Keratinocyte (primary cell): Measurements from ENCODE around the gene CMC1. TPM values are rescaled to one million over a fixed set of nuclear protein-coding genes. Genes with fewer than 3 reads are reported as not detected.

Experiments used
- DNase-seq: peaks from one replicate; pipeline ENCODE4 v3.0.0-alpha.2; 2011; ENCODE audit warnings: low read depth, missing footprints, low spot score
- FAIRE-seq: peaks from 2 replicates; lab custom pipeline; 2011; peaks lifted over from hg19 to GRCh38; lab: Jason Lieb, UNC
- H2AFZ ChIP-seq: 2 replicates; pipeline ENCODE4 v1.6.0; 2012; ENCODE audit warnings: low read length, control low read depth, inconsistent platforms; ENCODE audit not compliant: control insufficient read depth
- H3K27ac ChIP-seq: 2 replicates; pipeline ENCODE4 v1.5.1; 2011; ENCODE audit warnings: low read length; ENCODE audit not compliant: control insufficient read depth, insufficient read depth
- H3K27me3 ChIP-seq: 3 replicates; pipeline ENCODE4 v1.6.0; 2011; ENCODE audit warnings: low read length; ENCODE audit not compliant: control insufficient read depth, insufficient read depth; ENCODE audit errors: extremely low read depth
- H3K36me3 ChIP-seq, 2 experiments: 2 replicates in 1 of 2; 3 replicates in 1 of 2; pipeline ENCODE4 v1.5.1; 2011; ENCODE audit warnings: low read length in 2 of 2, mild to moderate bottlenecking in 1 of 2; ENCODE audit not compliant: control insufficient read depth in 2 of 2, insufficient read depth in 2 of 2; ENCODE audit errors: extremely low read depth in 1 of 2
- H3K4me1 ChIP-seq: 3 replicates; pipeline ENCODE4 v1.5.1; 2011; ENCODE audit warnings: low read length; ENCODE audit not compliant: control insufficient read depth, insufficient read depth; ENCODE audit errors: extremely low read depth
- H3K4me2 ChIP-seq: 3 replicates; pipeline ENCODE4 v1.6.0; 2011; ENCODE audit warnings: low read depth, low read length; ENCODE audit not compliant: control insufficient read depth, insufficient read depth; ENCODE audit errors: extremely low read depth
- H3K4me3 ChIP-seq, 3 experiments: fragments of 200-600 bp in 1 of 3; sonication (generic) in 1 of 3; 2 replicates in 2 of 3; 3 replicates in 1 of 3; pipeline ENCODE4 v1.5.1; 2011 to 2016; ENCODE audit warnings: low read length in 3 of 3, mild to moderate bottlenecking in 3 of 3, control low read depth in 2 of 3, inconsistent platforms in 1 of 3, low read depth in 1 of 3, mixed read lengths in 1 of 3, mixed run types in 1 of 3, moderate library complexity in 1 of 3; ENCODE audit not compliant: control insufficient read depth in 2 of 3, insufficient read depth in 2 of 3; ENCODE audit errors: extremely low read depth in 1 of 3
- H3K79me2 ChIP-seq: 2 replicates; pipeline ENCODE4 v1.6.0; 2012; ENCODE audit warnings: low read length; ENCODE audit not compliant: control insufficient read depth, insufficient read depth
- H3K9ac ChIP-seq: 3 replicates; pipeline ENCODE4 v1.6.0; 2011; ENCODE audit warnings: low read length; ENCODE audit not compliant: control insufficient read depth, insufficient read depth; ENCODE audit errors: extremely low read depth
- H3K9me1 ChIP-seq: 3 replicates; pipeline ENCODE4 v1.6.0; 2011; ENCODE audit warnings: low read length; ENCODE audit not compliant: control insufficient read depth, insufficient read depth; ENCODE audit errors: extremely low read depth
- H3K9me3 ChIP-seq: 2 replicates; pipeline ENCODE4 v1.5.1; 2012; ENCODE audit warnings: low read depth, low read length; ENCODE audit not compliant: control insufficient read depth
- H4K20me1 ChIP-seq: 3 replicates; pipeline ENCODE4 v1.6.0; 2011; ENCODE audit warnings: low read length; ENCODE audit not compliant: control insufficient read depth, insufficient read depth; ENCODE audit errors: extremely low read depth
- EZH2 ChIP-seq: IDR thresholded peaks from one replicate; pipeline ENCODE4 v1.6.1; 2012; ENCODE audit warnings: inconsistent platforms, mild to moderate bottlenecking, low read length, moderate library complexity
- dilution Hi-C: fragments of 300-500 bp; cut with MboI; formaldehyde crosslinking; loops from one replicate; pipeline ENCODE4 v1.7.0; 2020; ENCODE audit warnings: low sequenced_read_pairs; ENCODE audit not compliant: extremely low pct_ligation_motif_present
- polyA plus RNA-seq, 5 experiments: library from polyadenylated mRNA; depleted of rRNA in 3 of 5; stranded (reverse) in 3 of 5; stranded (forward) in 1 of 5; unstranded in 1 of 5; fragments of >200 nt; gene quantifications; 1 replicate in 1 of 5; 2 replicates in 3 of 5; 3 replicates in 1 of 5; pipeline versions ENCODE4 v1.2.1 to v1.2.3, GENCODE V29; 2011 to 2012; ENCODE audit warnings: missing spikeins in 2 of 5, low read depth in 1 of 5, low replicate concordance in 1 of 5
- TF ChIP-seq, protein P1 (sequence below), 3 experiments: IDR thresholded peaks in 1 of 3; conservative IDR thresholded peaks in 1 of 3; optimal IDR thresholded peaks in 1 of 3; 2 replicates in 2 of 3; 3 replicates in 1 of 3; pipeline versions ENCODE3 to v1.5.1; 2011; ENCODE audit warnings: low read length in 3 of 3, mild to moderate bottlenecking in 3 of 3, moderate library complexity in 2 of 3, control low read depth in 1 of 3, inconsistent platforms in 1 of 3; ENCODE audit not compliant: insufficient read depth in 2 of 3; ENCODE audit errors: extremely low read depth in 1 of 3

The CMC1 gene
- polyA plus RNA-seq, 1 donor (not counting 4 experiments of a cell fraction or from before 2014, with no cell fraction given), result 23.9 TPM

DNA sequence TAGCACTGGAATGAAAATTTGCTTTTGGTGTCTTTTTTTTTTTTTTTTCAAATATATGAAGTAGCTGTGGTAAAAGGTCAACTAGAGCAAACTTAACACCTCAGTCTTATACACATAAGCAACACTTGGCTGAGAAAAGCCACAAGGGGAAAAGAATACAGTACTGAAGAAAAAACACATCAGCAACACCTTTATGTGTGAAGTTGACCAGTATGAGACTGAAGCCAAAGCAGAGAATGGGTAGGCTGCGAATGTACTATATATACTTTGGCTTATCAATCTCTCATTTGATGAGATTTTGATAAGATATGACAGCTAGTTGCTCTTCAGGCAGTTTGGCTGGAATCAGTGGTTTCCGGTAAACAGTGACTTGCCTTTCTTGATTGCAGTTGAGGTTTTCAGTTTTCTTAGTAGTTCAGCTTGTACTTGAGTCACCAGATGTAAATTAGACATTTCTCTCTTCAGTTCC lies 85.1 kb downstream of the CMC1 start:
- peaks cover 6 to 8% of the 10 kb centered on the region in 2 experiments for H3K36me3 ChIP-seq
- no peak for DNase-seq
- dilution Hi-C loops, result no loop called here

DNA sequence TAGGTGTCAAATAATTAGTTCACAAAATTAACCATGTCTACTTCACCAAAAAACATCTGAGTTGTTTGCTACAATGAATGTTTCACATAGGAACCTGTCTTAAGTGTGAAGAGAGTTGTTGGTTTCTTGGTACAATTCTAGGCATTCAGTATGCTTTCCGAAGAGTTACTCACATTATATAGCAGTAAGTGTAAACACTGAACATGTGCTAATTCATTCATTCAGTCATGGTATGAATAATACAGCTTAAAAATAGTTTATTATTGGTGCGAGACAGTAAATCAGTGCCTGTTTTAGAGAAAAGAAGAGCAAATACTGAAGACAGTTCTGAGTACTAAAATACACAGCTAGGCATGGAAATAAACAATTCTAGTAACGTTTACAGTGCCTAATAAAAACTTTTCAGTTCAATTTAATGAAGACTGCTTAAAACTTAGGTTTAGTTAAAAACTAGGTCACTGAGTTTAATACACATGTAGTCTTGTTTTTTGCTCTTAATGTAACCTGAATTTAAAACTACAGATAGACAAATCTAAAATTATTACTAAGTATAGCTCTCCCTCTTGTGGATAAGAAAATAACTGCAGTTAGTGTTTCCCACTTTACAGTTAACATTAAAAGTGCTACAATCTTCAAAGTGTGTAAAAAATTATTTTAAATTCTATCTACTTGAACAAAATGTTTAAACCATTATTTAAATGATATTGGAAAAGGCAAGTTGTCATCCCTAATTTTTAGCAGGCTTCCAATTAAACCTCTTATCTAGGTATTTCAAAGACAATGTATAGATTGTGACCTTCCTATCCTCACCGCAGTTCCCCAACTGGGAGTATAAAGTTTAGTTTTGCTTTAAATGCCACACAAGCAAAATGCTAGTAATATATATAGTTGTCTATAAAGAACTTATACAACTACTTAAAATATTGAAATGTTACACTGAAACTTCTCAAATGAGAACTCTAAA lies 87.1 kb downstream of the CMC1 start:
- Histone ChIP-seq H3K4me2 (no peak overlapping the region), H3K36me3 (peaks cover 6 to 12% of the 10 kb centered on the region in 2 experiments), H3K4me3 (no peak overlapping the region), H4K20me1 (no peaks in the 10 kb centered on the region), H3K27ac (no peak overlapping the region), H3K4me1 (peaks cover 10% of the 10 kb centered on the region), H3K9me3 (no peaks in the 10 kb centered on the region), H3K27me3 (no peaks in the 10 kb centered on the region), H3K9me1 (no peaks in the 10 kb centered on the region), H2AFZ (no peak overlapping the region), H3K79me2 (no peaks in the 10 kb centered on the region), H3K9ac (no peak overlapping the region)
- TF ChIP-seq, protein P1, sequence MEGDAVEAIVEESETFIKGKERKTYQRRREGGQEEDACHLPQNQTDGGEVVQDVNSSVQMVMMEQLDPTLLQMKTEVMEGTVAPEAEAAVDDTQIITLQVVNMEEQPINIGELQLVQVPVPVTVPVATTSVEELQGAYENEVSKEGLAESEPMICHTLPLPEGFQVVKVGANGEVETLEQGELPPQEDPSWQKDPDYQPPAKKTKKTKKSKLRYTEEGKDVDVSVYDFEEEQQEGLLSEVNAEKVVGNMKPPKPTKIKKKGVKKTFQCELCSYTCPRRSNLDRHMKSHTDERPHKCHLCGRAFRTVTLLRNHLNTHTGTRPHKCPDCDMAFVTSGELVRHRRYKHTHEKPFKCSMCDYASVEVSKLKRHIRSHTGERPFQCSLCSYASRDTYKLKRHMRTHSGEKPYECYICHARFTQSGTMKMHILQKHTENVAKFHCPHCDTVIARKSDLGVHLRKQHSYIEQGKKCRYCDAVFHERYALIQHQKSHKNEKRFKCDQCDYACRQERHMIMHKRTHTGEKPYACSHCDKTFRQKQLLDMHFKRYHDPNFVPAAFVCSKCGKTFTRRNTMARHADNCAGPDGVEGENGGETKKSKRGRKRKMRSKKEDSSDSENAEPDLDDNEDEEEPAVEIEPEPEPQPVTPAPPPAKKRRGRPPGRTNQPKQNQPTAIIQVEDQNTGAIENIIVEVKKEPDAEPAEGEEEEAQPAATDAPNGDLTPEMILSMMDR (optimal IDR thresholded peaks at IDR 0.05 in 1 of 3, IDR thresholded peaks at IDR 0.05 in 1 of 3, conservative IDR thresholded peaks at IDR 0.05 in 1 of 3; ENCODE audit: extremely low read depth in 1 of 3, insufficient read depth in 2 of 3, low read length in 3 of 3), result peak in 1 of 3 experiments; percentile 38
- no peak for TF ChIP-seq EZH2
- no peak for FAIRE-seq
- no peak for DNase-seq
- dilution Hi-C loops, result no loop called here

More for the DNA sequence above, 85.1 kb downstream of the CMC1 start:
- Histone ChIP-seq H3K4me1 (peaks cover 10% of the 10 kb centered on the region), H4K20me1 (no peaks in the 10 kb centered on the region), H3K9ac (no peak overlapping the region), H3K79me2 (no peaks in the 10 kb centered on the region), H3K9me3 (no peaks in the 10 kb centered on the region), H3K4me3 (no peak overlapping the region), H3K27me3 (no peaks in the 10 kb centered on the region), H3K4me2 (no peak overlapping the region), H3K9me1 (no peaks in the 10 kb centered on the region), H2AFZ (no peak overlapping the region), H3K27ac (no peak overlapping the region)
- FAIRE-seq, result no peak
- no peak for TF ChIP-seq EZH2
- TF ChIP-seq, protein P1 (optimal IDR thresholded peaks at IDR 0.05 in 1 of 3, IDR thresholded peaks at IDR 0.05 in 1 of 3, conservative IDR thresholded peaks at IDR 0.05 in 1 of 3; ENCODE audit: extremely low read depth in 1 of 3, insufficient read depth in 2 of 3, low read length in 3 of 3), result no peak
